Body of pancreas (tissue), 4 donors: ENCODE results near the gene CRYBB1.

Experiments
- CTCF ChIP-seq, 7 experiments: fragments of 450-650 bp in 4 of 7; fragments of 200-600 bp in 3 of 7; sonication (generic) in 3 of 7; IDR thresholded peaks; one replicate each; pipeline ENCODE4 v1.5.1; 2016 to 2019; ENCODE audit warnings: antibody characterized with exemption in 7 of 7
- POLR2A ChIP-seq, 3 donors: fragments of 450-650 bp; IDR thresholded peaks; one replicate each; pipeline ENCODE4 v1.6.1; 2016; ENCODE audit warnings: antibody characterized with exemption in 3 of 3, mild to moderate bottlenecking in 2 of 3

DNA sequence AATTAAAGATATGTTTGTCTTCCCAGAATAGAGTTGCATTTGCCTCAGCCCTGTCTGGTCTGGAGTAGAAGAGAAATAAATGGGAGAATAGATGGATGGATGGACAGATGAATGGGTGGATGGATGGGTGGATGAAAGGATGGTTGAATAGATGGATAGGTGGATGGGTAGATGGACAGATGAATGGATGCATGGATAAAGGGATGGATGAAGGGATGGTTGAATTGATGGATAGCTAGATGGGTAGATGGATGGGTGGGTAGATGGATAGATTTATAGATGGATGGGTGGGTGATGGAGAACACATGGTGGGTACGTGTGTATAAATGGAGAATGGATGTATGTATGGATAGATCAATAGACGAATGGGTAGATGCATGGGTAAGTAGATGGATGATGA lies 8.5 kb downstream of the CRYBB1 start:
- TF ChIP-seq CTCF (IDR thresholded peaks at IDR 0.05) = no peak
- no peak for TF ChIP-seq POLR2A (IDR thresholded peaks at IDR 0.05)
